H1 (cell line): ENCODE measurements around the gene SHPK.

Experiments
- MAFK ChIP-seq: IDR thresholded peaks from 2 replicates; pipeline ENCODE4 v1.6.1; 2012; ENCODE audit warnings: low read depth, mild to moderate bottlenecking, improper control_type of control experiment, low read length
- RAD21 ChIP-seq, 2 experiments: IDR thresholded peaks in 1 of 2; conservative IDR thresholded peaks in 1 of 2; 2 replicates each; pipeline ENCODE4 v1.6.1; 2011; ENCODE audit warnings: low read depth in 2 of 2, low read length in 2 of 2, improper control_type of control experiment in 1 of 2, inconsistent platforms in 1 of 2, mild to moderate bottlenecking in 1 of 2, moderate library complexity in 1 of 2
- SIRT6 ChIP-seq: IDR thresholded peaks from one replicate; pipeline ENCODE4 v1.7.1; 2012; ENCODE audit warnings: low read length, inconsistent platforms

- TF ChIP-seq MAFK: no peak
- no peak for TF ChIP-seq RAD21 (IDR thresholded peaks at IDR 0.05 in 1 of 2, conservative IDR thresholded peaks at IDR 0.05 in 1 of 2; ENCODE audit: low read depth in 2 of 2, low read length in 2 of 2)
- TF ChIP-seq SIRT6: no peak
Observed at GRCh38 chr17:3665834-3666233, 29.8 kb upstream of the SHPK start.
